ENCODE data around the gene GOLM1. TPM values are rescaled to one million over a fixed set of nuclear protein-coding genes. Genes with fewer than 3 reads are reported as not detected.

The GOLM1 gene
- total and polyA plus RNA-seq, 2 of the 8 experiments (the other 6 are each of a cell fraction or from before 2014, with no cell fraction given) = 45.9 to 88.9 TPM

- H3K36me3 ChIP-seq (ENCODE audit: control insufficient read depth in 2 of 4, insufficient read depth in 4 of 4, low read length in 3 of 4) = peaks cover 0 to 67% (median 36%) of the 10 kb centered on the region in 4 experiments; a peak in 7 of 8 replicates
- CTCF ChIA-PET (ENCODE audit: partially characterized antibody) = interaction anchor here (1.5 kb wide), 1 partner anchor 182 kb away, joined by 7 read pairs; no protein-coding TSS in a partner anchor
- H2AK5ac ChIP-seq (ENCODE audit: low read depth, low read length) = no peak overlapping the region
Observed at GRCh38 chr9:86020731-86021130, 78.6 kb downstream of the GOLM1 start.

More at GRCh38 chr9:86020731-86021130, 78.6 kb downstream of the GOLM1 start:
- Histone ChIP-seq H2BK20ac (ENCODE audit: low read length) (no peak overlapping the region), H3K79me1 (ENCODE audit: low read depth, low read length) (no peaks in the 10 kb centered on the region), H3K18ac (ENCODE audit: extremely low read depth, low read length) (no peak overlapping the region), H2AFZ (ENCODE audit: low read length) (no peak overlapping the region), H2BK15ac (ENCODE audit: low read length) (no peak overlapping the region), H2BK5ac (ENCODE audit: low read depth, low read length) (no peak overlapping the region), H3K9ac (replicated peaks in 1 of 4; ENCODE audit: extremely low read depth in 1 of 4, low read depth in 3 of 4, low read length in 3 of 4) (no peak overlapping the region), H3K23me2 (ENCODE audit: low read depth, low read length) (no peaks in the 10 kb centered on the region), H4K91ac (replicated peaks; ENCODE audit: insufficient read length, low read length) (no peak overlapping the region), H4K5ac (ENCODE audit: insufficient read length, low read depth, low read length) (no peak overlapping the region), H3K56ac (replicated peaks; ENCODE audit: insufficient read length, low read depth, low read length) (no peak overlapping the region), H2BK120ac (replicated peaks; ENCODE audit: low read depth, low read length) (no peak overlapping the region), H3K27ac (ENCODE audit: low read depth, low read length) (no peak overlapping the region), H3K4me3 (ENCODE audit: extremely low read depth in 1 of 4, insufficient read depth in 2 of 4, low read depth in 3 of 4, low read length in 4 of 4) (no peak overlapping the region), H3K9me3 (ENCODE audit: insufficient read depth in 2 of 2, low read depth in 1 of 2, low read length in 1 of 2) (no peaks in the 10 kb centered on the region), H3K4me1 (replicated peaks in 1 of 4; ENCODE audit: control insufficient read depth in 3 of 4, insufficient read depth in 4 of 4, low read length in 3 of 4) (no peaks in the 10 kb centered on the region), H3K4me2 (ENCODE audit: insufficient read depth in 1 of 2, low read depth in 2 of 2, low read length in 2 of 2) (no peak overlapping the region), H3K79me2 (ENCODE audit: control insufficient read depth in 1 of 2, insufficient read depth in 2 of 2, low read length in 2 of 2) (no peaks in the 10 kb centered on the region), H3K23ac (ENCODE audit: insufficient read length) (no peak overlapping the region), H2BK12ac (ENCODE audit: low read depth, low read length) (no peak overlapping the region), H4K8ac (ENCODE audit: extremely low read depth, insufficient read depth, low read length) (no peak overlapping the region), H3K27me3 (replicated peaks in 1 of 4; ENCODE audit: control insufficient read depth in 3 of 4, extremely low read depth in 1 of 4, insufficient read depth in 3 of 4, low read length in 3 of 4) (no peaks in the 10 kb centered on the region), H3K4ac (replicated peaks; ENCODE audit: insufficient read length, low read depth, low read length) (no peak overlapping the region), H4K20me1 (replicated peaks in 1 of 2; ENCODE audit: control insufficient read depth in 1 of 2, insufficient read depth in 2 of 2, low read length in 2 of 2) (no peaks in the 10 kb centered on the region), H3K14ac (ENCODE audit: insufficient read length) (no peak overlapping the region)
- WGBS, 2 experiments (ENCODE audit: extremely low coverage in 1 of 2, insufficient coverage in 1 of 2, insufficient read length in 1 of 2, insufficient replicate concordance in 2 of 2, low coverage in 1 of 2, low lambda C conversion rate in 2 of 2, missing lambda C conversion rate in 1 of 2) = 88% methylated on average over 1 of the region's 1 CpG; no CpG with 5 or more reads in 1 of the 2 experiments
- TF ChIP-seq RFX5 (IDR thresholded peaks at IDR 0.05; ENCODE audit: borderline replicate concordance, low read depth, low read length) (no peak), ASH2L (IDR thresholded peaks at IDR 0.05; ENCODE audit: low read length) (no peak), ATF3 (IDR thresholded peaks at IDR 0.05; ENCODE audit: insufficient read depth, low read depth, low read length) (no peak), SIRT6 (IDR thresholded peaks at IDR 0.05; ENCODE audit: low read length) (no peak), POLR2AphosphoS5 (IDR thresholded peaks at IDR 0.05; ENCODE audit: low read depth, low read length) (no peak), FOSL1 (IDR thresholded peaks at IDR 0.05; ENCODE audit: insufficient read depth, low read depth, low read length) (no peak)
- DNase-seq (ENCODE audit: low read depth in 1 of 2, low spot score in 2 of 2) (no peak), FAIRE-seq (no peak)
- POLR2A ChIA-PET (ENCODE audit: partially characterized antibody) = interaction anchor here (1.4 kb wide), 1 partner anchor 8 kb away, joined by 3 read pairs; no protein-coding TSS in a partner anchor
